ENCODE measurements around the gene UNC5B.
A peak's percentile ranks its signal among the peaks of the same experiment; 100 is the strongest.

The UNC5B gene

GRCh38 chr10:71312811-71313789, 100.7 kb downstream of the UNC5B start:
- Histone ChIP-seq H2BK5ac (ENCODE audit: low read depth, low read length, poor library complexity) (no peak overlapping the region), H3K4me1 (ENCODE audit: control insufficient read depth in 1 of 2, insufficient read depth in 2 of 2, low read length in 2 of 2) (no peaks in the 10 kb centered on the region), H2AFZ (ENCODE audit: insufficient read depth, low read length, poor library complexity) (no peak overlapping the region), H3K9ac (ENCODE audit: low read length) (no peak overlapping the region), H4K12ac (ENCODE audit: low read depth, low read length) (no peak overlapping the region), H3K14ac (ENCODE audit: low read length) (no peak overlapping the region), H3K4me3 (ENCODE audit: low read depth, low read length) (no peak overlapping the region), H3K36me3 (ENCODE audit: control insufficient read depth in 1 of 2, insufficient read depth in 2 of 2, low read length in 2 of 2) (peaks cover 0 to 2% of the 10 kb centered on the region in 2 experiments), H3K4me2 (ENCODE audit: low read length) (no peak overlapping the region), H3K79me1 (ENCODE audit: low read length) (no peaks in the 10 kb centered on the region), H3K79me2 (ENCODE audit: control insufficient read depth, insufficient read depth, low read length, poor library complexity) (no peaks in the 10 kb centered on the region), H3K23ac (ENCODE audit: low read length) (no peak overlapping the region), H3K4ac (ENCODE audit: low read depth, low read length) (no peak overlapping the region), H2BK12ac (ENCODE audit: low read length) (no peak overlapping the region), H2AK5ac (ENCODE audit: low read length) (no peak overlapping the region), H3K27ac (ENCODE audit: low read depth, low read length) (no peak overlapping the region), H3K27me3 (ENCODE audit: insufficient read depth, low read length) (no peaks in the 10 kb centered on the region), H2BK120ac (ENCODE audit: insufficient read depth, low read length, poor library complexity) (no peak overlapping the region), H4K8ac (ENCODE audit: low read depth, low read length) (no peak overlapping the region), H3K18ac (ENCODE audit: low read length) (no peak overlapping the region), H3K9me3 (ENCODE audit: insufficient read depth, low read depth, low read length) (peaks cover 2% of the 10 kb centered on the region), H4K91ac (ENCODE audit: low read depth, low read length) (no peak overlapping the region)
- WGBS (ENCODE audit: extremely low coverage, insufficient coverage, insufficient read length) = no CpG with 5 or more reads among the region's 19 CpGs
- DNase-seq = no peak

DNA sequence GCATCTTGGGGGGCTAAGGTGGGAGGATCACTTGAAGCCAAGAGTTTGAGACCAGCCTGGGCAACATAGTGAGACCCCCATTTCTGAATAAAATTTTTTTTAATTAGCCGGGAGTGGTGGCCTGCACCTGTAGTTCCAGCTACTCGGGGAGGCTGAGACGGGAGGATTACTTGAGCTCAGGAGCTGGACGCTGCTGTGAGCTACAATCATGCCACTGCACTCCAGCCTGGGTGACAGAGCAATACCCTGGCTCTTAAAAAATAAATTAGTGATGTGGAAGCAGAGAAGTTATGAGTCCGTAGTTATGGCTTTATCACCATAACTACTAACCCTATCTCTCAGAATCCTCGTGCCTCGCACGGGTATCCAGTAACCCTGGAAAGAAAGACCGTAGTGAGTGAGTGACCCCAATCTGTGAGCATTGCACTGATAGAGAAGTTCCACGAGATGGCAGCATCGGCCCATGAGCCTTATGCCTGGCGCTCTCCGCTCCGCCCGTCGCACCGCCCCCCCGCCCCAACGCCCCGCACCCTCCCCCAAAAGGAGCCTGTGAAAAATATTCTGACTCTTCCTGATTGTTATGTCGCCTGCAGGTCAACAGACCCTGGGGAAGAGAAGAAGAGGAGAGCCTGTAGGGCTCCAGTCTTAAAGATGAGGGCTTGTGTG, 101.8 kb downstream of the UNC5B start:
- Histone ChIP-seq H3K14ac (ENCODE audit: low read length) (no peak overlapping the region), H3K27ac (ENCODE audit: low read depth, low read length) (no peak overlapping the region), H2AFZ (ENCODE audit: insufficient read depth, low read length, poor library complexity) (no peak overlapping the region), H3K27me3 (ENCODE audit: insufficient read depth, low read length) (no peaks in the 10 kb centered on the region), H3K79me2 (ENCODE audit: control insufficient read depth, insufficient read depth, low read length, poor library complexity) (peaks cover under 1% of the 10 kb centered on the region), H4K12ac (ENCODE audit: low read depth, low read length) (no peak overlapping the region), H3K4me3 (ENCODE audit: low read depth, low read length) (no peak overlapping the region), H3K4me2 (ENCODE audit: low read length) (peak overlapping the region; percentile 38), H3K4me1 (ENCODE audit: control insufficient read depth in 1 of 2, insufficient read depth in 2 of 2, low read length in 2 of 2) (peaks cover 0 to 3% of the 10 kb centered on the region in 2 experiments), H2BK120ac (ENCODE audit: insufficient read depth, low read length, poor library complexity) (no peak overlapping the region), H3K9ac (ENCODE audit: low read length) (no peak overlapping the region), H4K8ac (ENCODE audit: low read depth, low read length) (no peak overlapping the region), H3K4ac (ENCODE audit: low read depth, low read length) (no peak overlapping the region), H3K79me1 (ENCODE audit: low read length) (peaks cover 4% of the 10 kb centered on the region), H3K36me3 (ENCODE audit: control insufficient read depth in 1 of 2, insufficient read depth in 2 of 2, low read length in 2 of 2) (peaks cover 0 to 2% of the 10 kb centered on the region in 2 experiments), H3K23ac (ENCODE audit: low read length) (no peak overlapping the region), H3K9me3 (ENCODE audit: insufficient read depth, low read depth, low read length) (peaks cover 2% of the 10 kb centered on the region), H3K18ac (ENCODE audit: low read length) (no peak overlapping the region), H2AK5ac (ENCODE audit: low read length) (no peak overlapping the region), H2BK5ac (ENCODE audit: low read depth, low read length, poor library complexity) (no peak overlapping the region), H4K91ac (ENCODE audit: low read depth, low read length) (no peak overlapping the region), H2BK12ac (ENCODE audit: low read length) (no peak overlapping the region)
- peak in 1 of 2 donors; percentile 56 for DNase-seq
- no CpG with 5 or more reads among the region's 21 CpGs for WGBS (ENCODE audit: extremely low coverage, insufficient coverage, insufficient read length)

- Histone ChIP-seq H3K79me2 (ENCODE audit: control insufficient read depth, insufficient read depth, low read length, poor library complexity) (peaks cover 2% of the 10 kb centered on the region), H2BK12ac (ENCODE audit: low read length) (no peak overlapping the region), H4K91ac (ENCODE audit: low read depth, low read length) (no peak overlapping the region), H3K27ac (ENCODE audit: low read depth, low read length) (no peak overlapping the region), H3K27me3 (ENCODE audit: insufficient read depth, low read length) (no peaks in the 10 kb centered on the region), H3K9me3 (ENCODE audit: insufficient read depth, low read depth, low read length) (peaks cover 2% of the 10 kb centered on the region), H4K8ac (ENCODE audit: low read depth, low read length) (no peak overlapping the region), H4K12ac (ENCODE audit: low read depth, low read length) (no peak overlapping the region), H3K9ac (ENCODE audit: low read length) (no peak overlapping the region), H3K14ac (ENCODE audit: low read length) (no peak overlapping the region), H3K4ac (ENCODE audit: low read depth, low read length) (no peak overlapping the region), H3K4me3 (ENCODE audit: low read depth, low read length) (no peak overlapping the region), H3K4me1 (ENCODE audit: control insufficient read depth in 1 of 2, insufficient read depth in 2 of 2, low read length in 2 of 2) (peaks cover 2 to 5% of the 10 kb centered on the region in 2 experiments), H2AK5ac (ENCODE audit: low read length) (no peak overlapping the region), H2BK120ac (ENCODE audit: insufficient read depth, low read length, poor library complexity) (no peak overlapping the region), H3K79me1 (ENCODE audit: low read length) (peaks cover 9% of the 10 kb centered on the region), H2BK5ac (ENCODE audit: low read depth, low read length, poor library complexity) (no peak overlapping the region), H2AFZ (ENCODE audit: insufficient read depth, low read length, poor library complexity) (no peak overlapping the region), H3K23ac (ENCODE audit: low read length) (no peak overlapping the region), H3K4me2 (ENCODE audit: low read length) (peak overlapping the region; percentile 38), H3K36me3 (ENCODE audit: control insufficient read depth in 1 of 2, insufficient read depth in 2 of 2, low read length in 2 of 2) (no peaks in the 10 kb centered on the region), H3K18ac (ENCODE audit: low read length) (no peak overlapping the region)
- DNase-seq = no peak
- no CpG with 5 or more reads among the region's 11 CpGs for WGBS (ENCODE audit: extremely low coverage, insufficient coverage, insufficient read length)
These were observed 102.4 kb downstream of the UNC5B start for GRCh38 chr10:71314694-71315225.

GRCh38 chr10:71316056-71316785, 103.9 kb downstream of the UNC5B start:
- Histone ChIP-seq H2BK120ac (ENCODE audit: insufficient read depth, low read length, poor library complexity) (no peak overlapping the region), H3K4me1 (ENCODE audit: control insufficient read depth in 1 of 2, insufficient read depth in 2 of 2, low read length in 2 of 2) (peaks cover 3 to 7% of the 10 kb centered on the region in 2 experiments), H3K9ac (ENCODE audit: low read length) (no peak overlapping the region), H2BK5ac (ENCODE audit: low read depth, low read length, poor library complexity) (no peak overlapping the region), H3K36me3 (ENCODE audit: control insufficient read depth in 1 of 2, insufficient read depth in 2 of 2, low read length in 2 of 2) (no peaks in the 10 kb centered on the region), H3K23ac (ENCODE audit: low read length) (no peak overlapping the region), H3K18ac (ENCODE audit: low read length) (no peak overlapping the region), H4K12ac (ENCODE audit: low read depth, low read length) (no peak overlapping the region), H3K27ac (ENCODE audit: low read depth, low read length) (no peak overlapping the region), H3K14ac (ENCODE audit: low read length) (no peak overlapping the region), H3K4ac (ENCODE audit: low read depth, low read length) (no peak overlapping the region), H3K9me3 (ENCODE audit: insufficient read depth, low read depth, low read length) (peaks cover 2% of the 10 kb centered on the region), H4K8ac (ENCODE audit: low read depth, low read length) (no peak overlapping the region), H2AFZ (ENCODE audit: insufficient read depth, low read length, poor library complexity) (no peak overlapping the region), H3K79me1 (ENCODE audit: low read length) (peaks cover 9% of the 10 kb centered on the region), H2BK12ac (ENCODE audit: low read length) (no peak overlapping the region), H3K79me2 (ENCODE audit: control insufficient read depth, insufficient read depth, low read length, poor library complexity) (peaks cover 2% of the 10 kb centered on the region), H3K4me3 (ENCODE audit: low read depth, low read length) (no peak overlapping the region), H3K4me2 (ENCODE audit: low read length) (no peak overlapping the region), H3K27me3 (ENCODE audit: insufficient read depth, low read length) (no peaks in the 10 kb centered on the region), H4K91ac (ENCODE audit: low read depth, low read length) (no peak overlapping the region), H2AK5ac (ENCODE audit: low read length) (no peak overlapping the region)
- no CpG with 5 or more reads among the region's 3 CpGs for WGBS (ENCODE audit: extremely low coverage, insufficient coverage, insufficient read length)
- no peak for DNase-seq
